Uterus (tissue), 2 donors: Measurements from ENCODE around the gene S100A11.

Source experiments
- CTCF ChIP-seq, 4 experiments: fragments of 200-600 bp in 2 of 4; fragments of 450-650 bp in 2 of 4; sonication (generic) in 2 of 4; IDR thresholded peaks; one replicate each; pipeline ENCODE4 v1.5.1; 2016 to 2019; ENCODE audit warnings: antibody characterized with exemption in 4 of 4, mild to moderate bottlenecking in 2 of 4, moderate library complexity in 1 of 4
- POLR2A ChIP-seq, 2 donors: fragments of 450-650 bp; IDR thresholded peaks; one replicate each; pipeline ENCODE4 v1.6.1; 2016; ENCODE audit warnings: antibody characterized with exemption in 2 of 2, mild to moderate bottlenecking in 1 of 2, moderate library complexity in 1 of 2

GRCh38 chr1:152015766-152016165 is 21.0 kb downstream of the S100A11 start:
- no peak for TF ChIP-seq CTCF (IDR thresholded peaks at IDR 0.05)
- no peak for TF ChIP-seq POLR2A (IDR thresholded peaks at IDR 0.05)
